HEK293 (cell line): Measurements from ENCODE around the gene RERGL.
A peak's percentile ranks its signal among the peaks of the same experiment; 100 is the strongest.
"Not testable (repeated sequence)": the region's sequence is repeated elsewhere in the genome, so short reads cannot be mapped to it uniquely, and the experiment has no call there.

Experiments
- CTCF ChIA-PET: fragments of 350-600 bp; formaldehyde crosslinking; extraction: SDS; loops from one replicate; lab custom pipeline; 2021; ENCODE audit warnings: antibody characterized with exemption; lab: Yijun Ruan, JAX
- POLR2A ChIA-PET: fragments of 300-600 bp; formaldehyde crosslinking; extraction: SDS; loops from one replicate; lab custom pipeline; 2020; ENCODE audit warnings: antibody characterized with exemption, inconsistent platforms; lab: Yijun Ruan, JAX
- H3K27ac ChIP-seq: fragments of 200-500 bp; sonication (Bioruptor generic); 2 replicates; pipeline ENCODE4 v1.5.1; 2014; ENCODE audit warnings: low read depth, low read length, control low read depth, inconsistent platforms; ENCODE audit errors: extremely low read depth
- H3K36me3 ChIP-seq, 2 experiments: fragments of 200-500 bp in 1 of 2; sonication (Bioruptor generic) in 1 of 2; 1 replicate in 1 of 2; 2 replicates in 1 of 2; pipeline ENCODE4 v1.5.1; 2014 to 2017; ENCODE audit warnings: inconsistent platforms in 2 of 2, low read length in 2 of 2; ENCODE audit not compliant: control insufficient read depth in 2 of 2, insufficient read depth in 1 of 2
- H3K4me1 ChIP-seq: fragments of 200-500 bp; sonication (Bioruptor generic); 2 replicates; pipeline ENCODE4 v1.5.1; 2014; ENCODE audit warnings: mild to moderate bottlenecking, low read length, inconsistent platforms; ENCODE audit not compliant: control insufficient read depth, insufficient read depth
- H3K4me3 ChIP-seq: 2 replicates; pipeline ENCODE4 v1.5.1; 2011; ENCODE audit warnings: low read depth, mild to moderate bottlenecking, control low read depth, low read length, moderate library complexity
- H3K9me3 ChIP-seq: fragments of 200-500 bp; sonication (Bioruptor generic); 2 replicates; pipeline ENCODE4 v1.5.1; 2014; ENCODE audit warnings: low read depth, low read length, inconsistent platforms; ENCODE audit not compliant: control insufficient read depth, insufficient read depth
- AEBP2 ChIP-seq: fragments of 450-650 bp; formaldehyde crosslinking; IDR thresholded peaks from 2 replicates; pipeline ENCODE4 v1.5.1; 2016; ENCODE audit warnings: missing biosample characterization, missing genetic modification characterization, borderline replicate concordance
- GFI1B ChIP-seq: fragments of 450-650 bp; formaldehyde crosslinking; IDR thresholded peaks from 2 replicates; pipeline ENCODE4 v1.5.1; 2016; ENCODE audit warnings: missing biosample characterization, missing genetic modification characterization
- GLI4 ChIP-seq: fragments of 450-650 bp; formaldehyde crosslinking; IDR thresholded peaks from 2 replicates; pipeline ENCODE4 v1.5.1; 2016; ENCODE audit warnings: missing biosample characterization, missing genetic modification characterization
- KLF10 ChIP-seq: fragments of 450-650 bp; IDR thresholded peaks from 2 replicates; pipeline ENCODE4 v1.5.1; 2018; ENCODE audit warnings: missing biosample characterization, mild to moderate bottlenecking, missing genetic modification characterization
- PRDM4 ChIP-seq: fragments of 450-650 bp; formaldehyde crosslinking; IDR thresholded peaks from 2 replicates; pipeline ENCODE4 v1.5.1; 2017; ENCODE audit warnings: missing biosample characterization, missing genetic modification characterization
- SALL2 ChIP-seq: fragments of 450-650 bp; formaldehyde crosslinking; IDR thresholded peaks from 2 replicates; pipeline ENCODE4 v1.5.0; 2017; ENCODE audit warnings: missing biosample characterization, mild to moderate bottlenecking, missing genetic modification characterization, borderline replicate concordance
- SETDB1 ChIP-seq: IDR thresholded peaks from one replicate; pipeline ENCODE4 v1.6.1; 2017; ENCODE audit warnings: mild to moderate bottlenecking, low read length, moderate library complexity, mixed read lengths; ENCODE audit not compliant: insufficient read length
- ZBTB17 ChIP-seq: fragments of 450-650 bp; formaldehyde crosslinking; IDR thresholded peaks from 2 replicates; pipeline ENCODE4 v1.5.1; 2016; ENCODE audit warnings: missing biosample characterization, missing genetic modification characterization
- ZEB2 ChIP-seq: fragments of 450-650 bp; formaldehyde crosslinking; IDR thresholded peaks from 2 replicates; pipeline ENCODE4 v1.5.1; 2016; ENCODE audit warnings: missing biosample characterization, missing genetic modification characterization
- ZFP3 ChIP-seq: fragments of 450-650 bp; formaldehyde crosslinking; IDR thresholded peaks from 2 replicates; pipeline ENCODE4 v1.5.1; 2016; ENCODE audit warnings: low read depth, missing biosample characterization, missing genetic modification characterization
- ZNF169 ChIP-seq: fragments of 450-650 bp; formaldehyde crosslinking; IDR thresholded peaks from 2 replicates; pipeline ENCODE4 v1.5.1; 2016; ENCODE audit warnings: missing biosample characterization, missing genetic modification characterization
- ZNF184 ChIP-seq: fragments of 450-650 bp; IDR thresholded peaks from 2 replicates; pipeline ENCODE4 v1.5.1; 2018; ENCODE audit warnings: missing biosample characterization, mild to moderate bottlenecking, missing genetic modification characterization
- ZNF24 ChIP-seq: fragments of 450-650 bp; formaldehyde crosslinking; IDR thresholded peaks from 2 replicates; pipeline ENCODE4 v1.5.1; 2016; ENCODE audit warnings: missing biosample characterization, missing genetic modification characterization
- ZNF37A ChIP-seq: fragments of 450-650 bp; IDR thresholded peaks from 2 replicates; pipeline ENCODE4 v1.5.1; 2018; ENCODE audit warnings: missing biosample characterization, missing genetic modification characterization
- ZNF48 ChIP-seq: fragments of 450-650 bp; formaldehyde crosslinking; IDR thresholded peaks from 2 replicates; pipeline ENCODE4 v1.5.1; 2016; ENCODE audit warnings: missing biosample characterization, missing genetic modification characterization
- ZNF501 ChIP-seq: fragments of 450-650 bp; formaldehyde crosslinking; IDR thresholded peaks from 2 replicates; pipeline ENCODE4 v1.5.1; 2016; ENCODE audit warnings: missing biosample characterization, missing genetic modification characterization
- ZNF558 ChIP-seq: fragments of 450-650 bp; formaldehyde crosslinking; IDR thresholded peaks from 2 replicates; pipeline ENCODE4 v1.5.1; 2016; ENCODE audit warnings: missing biosample characterization, missing genetic modification characterization
- ZNF585B ChIP-seq: fragments of 450-650 bp; formaldehyde crosslinking; IDR thresholded peaks from 2 replicates; pipeline ENCODE4 v1.5.1; 2016; ENCODE audit warnings: missing biosample characterization, missing genetic modification characterization
- ZNF654 ChIP-seq: fragments of 450-650 bp; formaldehyde crosslinking; IDR thresholded peaks from 2 replicates; pipeline ENCODE4 v1.5.1; 2016; ENCODE audit warnings: low read depth, missing biosample characterization, missing genetic modification characterization
- ZNF791 ChIP-seq: fragments of 450-650 bp; formaldehyde crosslinking; IDR thresholded peaks from 2 replicates; pipeline ENCODE4 v1.5.1; 2016; ENCODE audit warnings: missing biosample characterization, missing genetic modification characterization
- TF ChIP-seq, protein P1 (sequence below): fragments of 450-650 bp; formaldehyde crosslinking; IDR thresholded peaks from 2 replicates; pipeline ENCODE4 v1.5.1; 2016; ENCODE audit warnings: missing biosample characterization, missing genetic modification characterization
- TF ChIP-seq, protein P2 (sequence below): fragments of 450-650 bp; formaldehyde crosslinking; IDR thresholded peaks from 2 replicates; pipeline ENCODE4 v1.5.1; 2017; ENCODE audit warnings: missing biosample characterization, missing genetic modification characterization
- TF ChIP-seq, protein P3 (sequence below): fragments of 450-650 bp; formaldehyde crosslinking; IDR thresholded peaks from 2 replicates; pipeline ENCODE4 v1.5.1; 2016; ENCODE audit warnings: missing biosample characterization, missing genetic modification characterization

Gene RERGL

DNA sequence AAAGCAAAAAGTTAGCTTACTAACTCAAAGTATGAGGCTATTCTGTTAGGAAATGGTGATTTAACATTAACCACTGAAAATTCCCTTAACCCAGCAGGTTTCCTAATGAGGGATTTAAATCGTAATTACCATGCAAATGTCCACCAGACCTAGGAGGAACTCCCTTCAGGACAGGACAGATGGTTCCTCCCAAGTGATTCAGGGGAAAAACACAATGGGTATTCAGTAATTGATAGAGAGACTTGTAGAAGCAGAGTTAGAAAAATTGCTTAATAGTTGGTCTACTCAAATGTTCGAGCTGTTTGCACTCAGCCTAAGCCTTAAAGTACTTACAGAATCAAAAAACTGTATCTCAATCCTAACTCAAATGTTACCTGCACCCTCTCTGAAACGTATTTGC is 21.6 kb downstream of the RERGL start (continued):
- TF ChIP-seq PRDM4 (tag by site-specific recombination): no peak
- TF ChIP-seq, protein P1, sequence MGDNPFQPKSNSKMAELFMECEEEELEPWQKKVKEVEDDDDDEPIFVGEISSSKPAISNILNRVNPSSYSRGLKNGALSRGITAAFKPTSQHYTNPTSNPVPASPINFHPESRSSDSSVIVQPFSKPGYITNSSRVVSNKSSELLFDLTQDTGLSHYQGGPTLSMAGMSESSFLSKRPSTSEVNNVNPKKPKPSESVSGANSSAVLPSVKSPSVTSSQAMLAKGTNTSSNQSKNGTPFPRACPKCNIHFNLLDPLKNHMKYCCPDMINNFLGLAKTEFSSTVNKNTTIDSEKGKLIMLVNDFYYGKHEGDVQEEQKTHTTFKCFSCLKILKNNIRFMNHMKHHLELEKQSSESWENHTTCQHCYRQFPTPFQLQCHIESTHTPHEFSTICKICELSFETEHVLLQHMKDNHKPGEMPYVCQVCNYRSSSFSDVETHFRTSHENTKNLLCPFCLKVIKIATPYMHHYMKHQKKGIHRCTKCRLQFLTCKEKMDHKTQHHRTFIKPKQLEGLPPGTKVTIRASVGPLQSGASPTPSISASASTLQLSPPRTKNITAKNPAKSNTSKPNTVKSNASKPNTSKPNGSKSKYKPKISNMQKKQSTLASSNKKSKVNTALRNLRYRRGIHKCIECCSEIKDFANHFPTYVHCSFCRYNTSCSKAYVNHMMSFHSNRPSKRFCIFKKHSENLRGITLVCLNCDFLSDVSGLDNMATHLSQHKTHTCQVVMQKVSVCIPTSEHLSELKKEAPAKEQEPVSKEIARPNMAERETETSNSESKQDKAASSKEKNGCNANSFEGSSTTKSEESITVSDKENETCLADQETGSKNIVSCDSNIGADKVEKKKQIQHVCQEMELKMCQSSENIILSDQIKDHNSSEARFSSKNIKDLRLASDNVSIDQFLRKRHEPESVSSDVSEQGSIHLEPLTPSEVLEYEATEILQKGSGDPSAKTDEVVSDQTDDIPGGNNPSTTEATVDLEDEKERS: no peak

DNA sequence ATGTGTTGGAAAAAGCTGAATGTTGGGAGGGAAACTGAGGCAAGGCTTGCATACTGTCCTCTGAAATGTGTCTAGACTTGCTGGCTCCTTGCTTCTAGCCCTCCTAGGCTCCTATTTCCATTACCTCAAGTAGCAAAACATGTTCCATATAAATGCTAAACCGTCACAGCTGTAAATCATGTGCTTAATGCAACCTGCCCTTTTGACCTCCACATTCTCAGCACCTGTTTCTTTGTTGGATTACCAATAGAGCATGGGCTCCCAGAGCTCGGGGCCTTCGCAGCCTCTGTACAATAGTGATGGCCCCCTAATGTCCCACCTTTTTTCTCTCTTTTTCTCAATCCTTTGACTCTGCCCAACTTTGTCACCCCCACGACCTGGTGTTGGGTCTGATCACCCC is 23.3 kb downstream of the RERGL start:
- Histone ChIP-seq H3K4me1 (no peaks in the 10 kb centered on the region), H3K36me3 (no peaks in the 10 kb centered on the region), H3K4me3 (no peak overlapping the region), H3K9me3 (no peaks in the 10 kb centered on the region), H3K27ac (no peak overlapping the region)
- TF ChIP-seq SALL2 (tag by site-specific recombination) (no peak), GLI4 (tag by site-specific recombination) (no peak), ZNF48 (no peak), ZNF558 (tag by site-specific recombination) (no peak), ZNF585B (tag by site-specific recombination) (no peak), ZNF169 (tag by site-specific recombination) (no peak), KLF10 (tag by site-specific recombination) (no peak), GFI1B (tag by site-specific recombination) (no peak), ZFP3 (tag by site-specific recombination) (no peak), ZNF184 (tag by site-specific recombination) (no peak), ZEB2 (tag by site-specific recombination) (no peak), ZBTB17 (no peak), ZNF37A (tag by site-specific recombination) (no peak), ZNF791 (tag by site-specific recombination) (no peak)
- CTCF ChIA-PET: interaction anchor here (0.5 kb wide), 1 partner anchor 12 kb away, joined by 3 read pairs; no protein-coding TSS in a partner anchor
- POLR2A ChIA-PET: no interaction called here

- H3K4me3 ChIP-seq, H3K4me1 ChIP-seq, POLR2A ChIA-PET, H3K9me3 ChIP-seq, CTCF ChIA-PET, H3K27ac ChIP-seq, H3K36me3 ChIP-seq: not testable (repeated sequence)
- TF ChIP-seq SETDB1: peak; percentile 80
Observed at GRCh38 chr12:18062867-18063266, 27.1 kb downstream of the RERGL start.

DNA sequence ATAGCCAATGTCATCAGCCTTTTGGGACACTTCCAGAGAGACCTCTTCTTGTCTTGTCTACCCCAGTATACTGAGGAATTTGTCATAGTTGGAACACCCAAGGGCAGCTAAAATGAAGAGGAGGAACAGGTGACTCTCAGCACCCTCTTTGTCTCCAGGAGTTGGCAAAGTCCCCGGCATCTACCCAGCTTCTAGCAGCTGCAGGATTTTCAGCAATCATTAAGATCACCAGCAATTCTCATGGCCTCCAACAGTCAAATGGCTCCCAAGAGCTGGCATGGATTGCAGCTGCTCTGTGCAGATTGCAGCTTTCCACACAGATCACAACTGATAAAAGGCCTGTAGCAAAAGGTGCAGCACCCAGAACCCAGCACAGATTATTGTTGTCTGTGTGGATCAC is 32.9 kb downstream of the RERGL start:
- Histone ChIP-seq H3K27ac (no peak overlapping the region), H3K4me3 (no peak overlapping the region), H3K4me1 (no peaks in the 10 kb centered on the region), H3K36me3 (no peaks in the 10 kb centered on the region), H3K9me3 (no peaks in the 10 kb centered on the region)
- POLR2A ChIA-PET: no interaction called here
- CTCF ChIA-PET: no interaction called here
- no peak for TF ChIP-seq ZNF654 (tag by site-specific recombination)
- TF ChIP-seq, protein P2, sequence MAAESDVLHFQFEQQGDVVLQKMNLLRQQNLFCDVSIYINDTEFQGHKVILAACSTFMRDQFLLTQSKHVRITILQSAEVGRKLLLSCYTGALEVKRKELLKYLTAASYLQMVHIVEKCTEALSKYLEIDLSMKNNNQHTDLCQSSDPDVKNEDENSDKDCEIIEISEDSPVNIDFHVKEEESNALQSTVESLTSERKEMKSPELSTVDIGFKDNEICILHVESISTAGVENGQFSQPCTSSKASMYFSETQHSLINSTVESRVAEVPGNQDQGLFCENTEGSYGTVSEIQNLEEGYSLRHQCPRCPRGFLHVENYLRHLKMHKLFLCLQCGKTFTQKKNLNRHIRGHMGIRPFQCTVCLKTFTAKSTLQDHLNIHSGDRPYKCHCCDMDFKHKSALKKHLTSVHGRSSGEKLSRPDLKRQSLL (tag by site-specific recombination): no peak
- TF ChIP-seq ZNF24 (tag by site-specific recombination): no peak
- no peak for TF ChIP-seq ZNF48
- no peak for TF ChIP-seq ZNF501
- TF ChIP-seq AEBP2 (tag by site-specific recombination): no peak
- TF ChIP-seq GLI4 (tag by site-specific recombination): no peak
- TF ChIP-seq, protein P3, sequence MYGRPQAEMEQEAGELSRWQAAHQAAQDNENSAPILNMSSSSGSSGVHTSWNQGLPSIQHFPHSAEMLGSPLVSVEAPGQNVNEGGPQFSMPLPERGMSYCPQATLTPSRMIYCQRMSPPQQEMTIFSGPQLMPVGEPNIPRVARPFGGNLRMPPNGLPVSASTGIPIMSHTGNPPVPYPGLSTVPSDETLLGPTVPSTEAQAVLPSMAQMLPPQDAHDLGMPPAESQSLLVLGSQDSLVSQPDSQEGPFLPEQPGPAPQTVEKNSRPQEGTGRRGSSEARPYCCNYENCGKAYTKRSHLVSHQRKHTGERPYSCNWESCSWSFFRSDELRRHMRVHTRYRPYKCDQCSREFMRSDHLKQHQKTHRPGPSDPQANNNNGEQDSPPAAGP (tag by site-specific recombination): no peak
